ENCODE data around the gene IL16. TPM values are rescaled to one million over a fixed set of nuclear protein-coding genes. Genes with fewer than 3 reads are reported as not detected.

IL16 gene
- total RNA-seq, 1 experiment from 2014 or later, result 0.81 TPM

GRCh38 chr15:81161851-81162250 lies 34.8 kb upstream of the IL16 start:
- Histone ChIP-seq H3K79me2 (ENCODE audit: insufficient read depth, low read length) (no peaks in the 10 kb centered on the region), H3K9ac (ENCODE audit: low read length) (no peak overlapping the region), H3K4me2 (ENCODE audit: low read length) (no peak overlapping the region), H2AFZ (ENCODE audit: low read depth, low read length, poor library complexity, severe bottlenecking) (no peak overlapping the region), H3K9me3 (ENCODE audit: control insufficient read depth in 1 of 2, insufficient read depth in 1 of 2, low read depth in 1 of 2, low read length in 2 of 2) (no peaks in the 10 kb centered on the region), H3K4me3 (replicated peaks in 1 of 2; ENCODE audit: low read depth in 1 of 2, low read length in 2 of 2) (no peak overlapping the region), H3K27ac (ENCODE audit: low read depth, low read length) (no peak overlapping the region), H3K27me3 (ENCODE audit: insufficient read depth, low read length) (peaks cover 3% of the 10 kb centered on the region; the same call in 1 of the 2 replicates), H3K9me2 (ENCODE audit: insufficient read depth) (no peaks in the 10 kb centered on the region), H3K36me3 (ENCODE audit: control insufficient read depth in 1 of 2, insufficient read depth in 2 of 2, low read length in 2 of 2) (no peaks in the 10 kb centered on the region), H3K4me1 (ENCODE audit: control insufficient read depth in 1 of 2, insufficient read depth in 2 of 2, low read length in 2 of 2) (no peaks in the 10 kb centered on the region), H4K20me1 (ENCODE audit: insufficient read depth) (no peaks in the 10 kb centered on the region)
- ATAC-seq (no peak), DNase-seq (ENCODE audit: low read depth, low spot score) (no peak)
- intact Hi-C loops (cut with micrococcal nuclease), result no loop called here
- TF ChIP-seq ZBTB33 (IDR thresholded peaks at IDR 0.05; ENCODE audit: extremely low read depth, insufficient replicate concordance, low read length), result no peak
- no peak for TF ChIP-seq REST (IDR thresholded peaks at IDR 0.05; ENCODE audit: low read depth)
- no peak for TF ChIP-seq FOSL1 (IDR thresholded peaks at IDR 0.05; ENCODE audit: low read depth)
- BruUV-seq (replicated peaks), result no TSS peak
- ChIA-PET POLR2A (no interaction called here), RAD21 (ENCODE audit: low non-redundant PET in 1 of 2, low total read pairs in 2 of 2, uncharacterized antibody in 2 of 2, unreplicated experiment in 2 of 2) (no interaction called here), CTCF (interaction anchor here (2.4 kb wide), 1 partner anchor 104 kb away, joined by 10 read pairs; no protein-coding TSS in a partner anchor)

All from HCT116 (cell line).